Brain pericyte (primary cell): ENCODE measurements around the gene SMURF1.

ENCODE experiments used
- DNase-seq: peaks from one replicate; pipeline ENCODE4 v3.0.0-alpha.2; 2012; ENCODE audit warnings: low read depth, low spot score

SMURF1 gene

GRCh38 chr7:99098286-99098823 is 45.6 kb downstream of the SMURF1 start:
- DNase-seq, result no peak

- no peak for DNase-seq
These were observed 46.2 kb downstream of the SMURF1 start for GRCh38 chr7:99097730-99098129.

GRCh38 chr7:99096124-99096887 is 47.6 kb downstream of the SMURF1 start:
- no peak for DNase-seq

- DNase-seq, result no peak
These were observed 48.2 kb downstream of the SMURF1 start for GRCh38 chr7:99095698-99096097.

GRCh38 chr7:99094401-99094800 is 49.5 kb downstream of the SMURF1 start:
- no peak for DNase-seq

GRCh38 chr7:99092064-99092720 is 51.7 kb downstream of the SMURF1 start:
- no peak for DNase-seq

- no peak for DNase-seq
These were observed 53.0 kb downstream of the SMURF1 start for GRCh38 chr7:99090771-99091542.

- no peak for DNase-seq
These were observed 53.8 kb downstream of the SMURF1 start for GRCh38 chr7:99089914-99090629.

GRCh38 chr7:99086944-99087343 is 57.0 kb downstream of the SMURF1 start:
- DNase-seq, result no peak

- DNase-seq, result no peak
These were observed 57.4 kb downstream of the SMURF1 start for GRCh38 chr7:99086532-99086931.

GRCh38 chr7:99083733-99084132 is 60.2 kb downstream of the SMURF1 start:
- no peak for DNase-seq

- DNase-seq, result no peak
These were observed 60.7 kb downstream of the SMURF1 start for GRCh38 chr7:99083068-99083651.

GRCh38 chr7:99080679-99081078 is 63.2 kb downstream of the SMURF1 start:
- no peak for DNase-seq

GRCh38 chr7:99079104-99079503 is 64.8 kb downstream of the SMURF1 start:
- DNase-seq, result no peak

GRCh38 chr7:99078416-99078815 is 65.5 kb downstream of the SMURF1 start:
- DNase-seq, result no peak

GRCh38 chr7:99076615-99077014 is 67.3 kb downstream of the SMURF1 start:
- no peak for DNase-seq

GRCh38 chr7:99073839-99074446 is 70.0 kb downstream of the SMURF1 start:
- no peak for DNase-seq

GRCh38 chr7:99072126-99072525 is 71.8 kb downstream of the SMURF1 start:
- DNase-seq, result no peak

- no peak for DNase-seq
These were observed 73.5 kb downstream of the SMURF1 start for GRCh38 chr7:99070361-99070760.

- no peak for DNase-seq
These were observed 82.7 kb downstream of the SMURF1 start for GRCh38 chr7:99061001-99061776.
